HG03103 (cell line): ENCODE data around the gene NDUFB6.
A peak's percentile ranks its signal among the peaks of the same experiment; 100 is the strongest.
"Not testable (repeated sequence)": the region's sequence is repeated elsewhere in the genome, so short reads cannot be mapped to it uniquely, and the experiment has no call there.

Source experiments
- ATAC-seq: cut with Tn5 transposase; IDR thresholded peaks from one replicate; pipeline ENCODE4 v1.9.1; 2021; ENCODE audit warnings: low read depth; ENCODE audit not compliant: unreplicated experiment

Gene NDUFB6

DNA sequence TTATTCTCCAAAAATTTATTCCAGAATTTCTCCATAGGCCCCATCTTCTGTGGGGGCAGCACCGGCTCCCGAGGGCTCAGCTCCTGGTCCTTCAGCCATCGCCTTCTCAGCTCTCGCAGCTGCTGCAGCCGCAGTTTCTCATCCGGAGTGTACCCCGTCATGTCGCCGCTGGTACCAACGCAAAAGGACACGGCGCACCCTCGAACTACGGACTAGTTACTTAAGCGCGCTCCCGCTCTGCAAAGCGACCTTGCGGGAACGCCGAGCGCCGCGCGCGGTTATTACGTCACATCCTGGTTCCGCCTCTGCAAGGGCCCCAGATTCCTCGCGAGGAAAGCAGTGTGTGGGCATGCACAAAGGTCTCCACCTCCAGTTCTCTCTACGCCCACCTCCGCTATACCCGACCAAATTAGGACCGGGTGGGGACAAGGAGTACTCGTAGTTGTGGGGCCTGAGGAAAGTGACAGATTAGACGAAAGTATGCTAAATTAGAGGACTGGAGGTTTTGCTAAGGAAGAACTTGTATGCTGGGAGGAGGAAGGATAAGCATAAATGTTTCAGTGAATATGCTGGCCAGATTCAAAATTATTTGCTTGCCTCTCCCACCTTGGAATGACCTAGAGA, at the start of gene NDUFB6:
Gene NDUFB6, minus strand, starts transcription at position 260 of the 624 bp plus-strand sequence. Its CDS starts 99 bp downstream, at position 161.
- ATAC-seq: peak; percentile 74

DNA sequence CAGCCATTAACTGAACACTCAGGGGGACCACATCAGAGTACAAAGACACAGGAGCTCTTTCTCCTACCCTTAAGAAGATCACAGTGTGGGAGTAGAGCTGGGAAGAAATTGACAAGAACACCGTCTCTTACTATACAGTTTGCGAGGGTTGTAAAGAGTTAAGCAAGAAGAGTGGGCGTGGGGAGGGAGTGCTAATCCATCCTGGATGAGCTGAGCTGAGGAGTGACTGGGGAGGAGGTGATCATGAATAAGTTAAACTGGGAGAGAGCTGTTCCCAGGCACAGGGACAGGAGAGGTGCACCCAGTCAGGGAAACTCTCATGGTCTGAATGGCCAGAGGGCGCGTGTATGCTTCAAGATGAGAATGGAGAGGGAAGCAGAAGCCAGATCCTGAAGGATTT, 45.3 kb upstream of the NDUFB6 start:
- no peak for ATAC-seq

DNA sequence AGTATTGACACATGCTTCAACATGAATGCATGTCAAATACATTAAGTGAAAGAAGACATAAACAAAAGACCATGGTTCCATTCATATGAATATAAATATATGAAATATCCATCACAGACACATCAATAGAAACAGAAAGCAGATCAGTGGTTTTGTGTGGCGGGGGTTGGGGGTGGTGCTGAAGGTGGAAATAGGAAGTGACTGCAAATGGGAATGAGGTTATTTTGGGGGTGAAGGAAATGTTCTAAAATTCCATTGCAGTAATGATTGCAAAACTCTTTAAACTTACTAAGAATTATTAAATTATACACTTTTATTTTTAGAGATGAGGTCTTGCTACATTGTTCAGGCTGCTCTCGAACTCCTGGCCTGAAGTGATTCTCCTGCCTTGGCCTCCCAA, 33.9 kb upstream of the NDUFB6 start:
- no peak for ATAC-seq

DNA sequence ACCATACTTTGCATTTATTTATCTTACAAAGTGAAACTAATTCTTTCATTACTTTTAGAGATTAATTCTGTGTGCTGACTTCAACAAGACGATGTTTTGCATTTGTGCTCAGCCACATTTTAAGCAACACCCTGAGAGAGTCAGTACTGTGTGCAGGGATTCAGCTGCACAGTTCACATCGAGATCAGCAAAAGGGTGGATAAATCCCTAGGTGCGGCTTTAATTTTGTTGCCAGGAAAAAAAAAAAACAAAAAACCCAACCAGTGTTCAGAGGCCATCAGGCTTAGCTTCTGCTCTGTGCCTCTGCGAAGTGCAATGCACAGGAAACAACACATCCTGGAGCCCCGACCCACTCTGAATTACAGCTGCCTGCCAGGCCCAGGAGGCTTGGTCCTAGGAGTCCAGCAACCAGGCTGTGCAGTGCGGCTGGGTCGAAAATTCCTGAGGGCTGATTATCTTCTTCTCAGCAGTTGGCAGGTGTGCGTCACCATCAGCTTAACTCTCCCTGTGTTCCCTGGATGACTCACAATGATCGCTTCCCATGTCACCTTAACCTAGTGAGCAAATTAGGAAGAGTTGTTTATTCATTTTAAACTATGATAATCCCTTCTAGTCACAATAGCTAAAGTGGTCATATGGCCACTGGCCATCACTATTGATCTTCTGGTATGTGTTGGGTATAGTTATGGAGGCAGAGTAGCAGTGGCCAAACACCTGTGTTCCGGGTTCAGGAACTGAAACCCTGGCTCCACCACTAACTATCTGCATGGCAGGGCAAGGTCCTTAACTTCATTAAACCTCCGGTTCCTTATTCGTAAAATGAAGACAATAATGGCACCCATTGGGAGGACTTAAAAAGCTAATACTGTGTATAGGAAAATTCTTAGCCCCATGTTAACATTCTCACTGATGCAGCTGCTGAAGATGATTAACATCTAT, 31.2 kb upstream of the NDUFB6 start:
- peak; percentile 88 for ATAC-seq

DNA sequence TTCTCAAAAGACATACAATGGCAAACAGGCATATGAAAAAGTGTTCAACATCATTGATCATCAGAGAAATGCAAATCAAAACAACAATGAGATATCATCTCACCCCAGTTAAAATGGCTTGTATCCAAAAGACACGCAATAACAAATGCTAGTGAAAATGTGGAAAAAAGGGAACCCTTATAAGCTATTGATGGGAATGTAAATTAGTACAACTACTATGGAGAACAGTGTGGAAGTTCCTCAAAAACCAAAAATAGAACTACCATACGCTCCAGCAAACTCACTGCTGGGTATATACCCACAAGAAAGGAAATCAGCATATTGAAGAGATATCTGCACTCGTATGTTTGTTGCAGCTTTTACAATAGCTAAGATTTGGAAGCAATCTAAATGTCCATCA, 26.1 kb upstream of the NDUFB6 start:
- not testable (repeated sequence) for ATAC-seq

DNA sequence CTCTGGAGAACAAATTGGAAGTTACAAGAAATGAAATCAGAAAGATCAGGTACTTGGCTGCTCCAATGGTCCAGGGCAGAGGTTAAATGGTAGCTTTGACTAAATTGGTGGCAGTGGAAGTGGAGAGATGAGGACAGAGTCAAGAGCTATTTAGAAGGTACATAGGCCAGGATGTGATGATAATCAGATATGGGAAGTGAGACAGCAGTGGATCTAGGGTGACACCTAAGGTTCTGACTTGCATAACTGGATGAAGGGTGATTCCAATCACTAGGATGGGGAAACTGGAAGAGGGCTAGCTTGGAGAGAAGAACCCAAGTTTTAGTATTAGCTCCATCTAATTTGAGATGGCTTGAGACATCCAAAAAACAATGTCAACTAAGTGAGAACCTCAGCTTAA, 24.0 kb upstream of the NDUFB6 start:
- ATAC-seq: no peak

DNA sequence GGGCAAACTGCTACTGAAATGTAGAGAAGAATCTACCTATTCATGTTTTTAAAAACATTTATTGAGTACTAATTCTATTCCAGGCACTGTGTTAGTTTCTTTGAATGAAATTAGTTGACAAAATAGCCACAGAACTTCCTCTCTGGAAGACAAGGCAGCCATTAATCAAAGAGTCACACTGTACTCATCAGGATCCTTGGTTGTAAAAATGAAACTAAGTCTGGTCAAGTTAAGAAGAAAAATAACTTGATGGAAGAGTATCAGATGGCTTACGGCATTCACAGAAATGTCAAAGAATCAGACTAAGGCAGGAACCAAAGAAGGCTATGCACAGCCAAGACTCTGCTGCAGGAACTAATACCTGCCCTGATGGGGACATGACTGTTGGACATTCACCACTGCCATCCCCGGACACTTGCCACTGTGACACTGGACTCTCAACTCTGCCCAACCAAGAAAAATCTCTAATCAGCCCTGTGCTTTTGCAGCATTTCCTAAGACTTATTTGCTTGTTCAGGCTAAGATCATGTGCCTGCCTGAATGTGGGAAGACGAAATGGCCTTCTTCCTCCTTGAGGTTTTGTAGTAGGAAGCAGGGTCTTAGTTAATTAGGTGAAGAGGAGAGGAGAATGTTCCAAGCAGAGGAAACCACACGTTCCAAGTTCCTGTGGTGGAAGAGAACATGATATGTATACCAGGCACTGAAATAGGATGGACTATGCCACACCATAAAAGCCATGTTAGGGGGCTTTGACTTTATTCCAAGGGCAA, 23.3 kb upstream of the NDUFB6 start:
- no peak for ATAC-seq

DNA sequence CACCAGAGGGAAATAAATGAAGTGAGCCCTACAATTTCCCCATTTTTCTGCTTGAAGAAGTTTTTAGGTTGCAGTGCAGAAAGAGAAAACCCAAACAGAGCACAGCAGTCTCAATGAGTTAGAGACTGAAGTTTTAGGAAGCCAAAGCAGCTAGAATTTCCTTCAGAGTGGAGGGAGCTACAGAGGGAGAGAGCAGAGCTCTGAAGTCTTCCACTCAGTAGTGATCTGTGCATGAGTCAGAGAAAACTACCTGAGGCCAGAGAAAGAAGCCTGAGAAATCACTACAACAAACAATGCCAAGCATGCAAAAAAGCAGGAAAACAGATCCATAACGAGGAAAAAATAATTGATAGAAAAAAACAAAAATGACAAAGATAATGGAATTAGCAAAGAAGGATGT, 17.9 kb upstream of the NDUFB6 start:
- ATAC-seq: no peak

DNA sequence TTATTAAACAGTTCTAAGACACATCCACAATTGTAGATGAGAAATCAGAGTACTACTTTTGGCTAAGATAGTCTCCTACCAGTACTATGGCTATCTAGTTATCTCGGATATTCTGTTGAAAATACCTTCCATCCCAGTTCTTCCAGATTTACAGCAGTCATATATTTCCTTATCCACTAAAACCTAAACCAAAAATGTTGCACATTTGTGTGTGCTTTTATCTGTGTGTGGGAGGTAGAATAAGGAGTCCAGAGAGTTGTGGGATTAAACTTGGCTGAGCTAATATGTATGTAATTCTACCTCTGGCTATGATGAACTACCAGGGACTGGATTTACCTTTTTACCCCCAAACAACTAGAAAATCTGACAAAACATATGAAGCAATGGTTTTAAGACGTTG, 17.5 kb upstream of the NDUFB6 start:
- no peak for ATAC-seq

DNA sequence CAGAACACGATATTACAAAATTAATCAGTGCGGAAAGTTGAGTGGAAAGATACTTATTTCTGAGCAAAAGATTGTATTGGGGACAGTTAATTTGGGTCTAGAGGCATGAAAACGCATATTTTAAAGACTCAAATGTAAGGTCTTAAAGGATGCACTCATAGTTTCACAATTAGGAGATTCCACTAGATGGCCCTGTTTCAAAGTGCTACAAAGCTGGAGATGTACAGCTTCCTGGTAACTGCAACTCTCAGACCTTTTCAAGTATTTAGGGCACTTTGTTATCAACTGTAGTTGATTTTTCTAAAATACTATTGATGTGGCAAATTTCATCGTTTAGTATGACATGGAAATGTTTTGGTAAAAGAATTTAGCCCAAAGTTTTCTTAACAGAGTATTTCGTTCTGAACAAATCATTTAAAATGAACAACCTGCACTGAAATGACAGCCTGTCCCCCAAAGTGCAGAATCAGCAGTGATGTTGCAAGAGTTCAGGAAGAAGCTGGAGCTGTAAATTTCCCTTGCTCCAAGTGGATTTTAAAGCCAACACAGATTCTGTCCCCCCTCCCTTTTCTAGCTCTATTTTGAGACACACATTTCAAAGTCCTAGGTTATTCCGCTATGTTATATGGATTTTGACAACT, 16.2 kb upstream of the NDUFB6 start:
- peak; percentile 76 for ATAC-seq

DNA sequence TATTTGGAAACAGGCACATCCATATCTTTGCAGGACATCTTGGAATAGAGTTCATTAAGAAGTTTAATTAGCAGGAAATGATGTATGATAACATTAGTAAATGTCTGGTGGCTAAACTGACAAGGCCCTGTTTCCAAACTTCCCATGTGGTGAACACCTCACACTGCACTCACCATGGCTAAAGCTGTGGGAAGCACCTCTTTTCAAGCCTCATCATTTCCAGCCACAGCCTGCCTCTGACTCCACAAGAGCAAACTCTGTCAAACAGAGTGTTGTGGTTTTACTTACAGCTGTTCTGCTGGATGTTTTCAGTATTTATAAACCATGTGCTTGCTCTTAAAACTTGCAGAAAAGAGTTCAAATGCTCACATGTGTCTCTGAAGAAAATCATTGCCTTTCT, 14.9 kb upstream of the NDUFB6 start:
- ATAC-seq: no peak

DNA sequence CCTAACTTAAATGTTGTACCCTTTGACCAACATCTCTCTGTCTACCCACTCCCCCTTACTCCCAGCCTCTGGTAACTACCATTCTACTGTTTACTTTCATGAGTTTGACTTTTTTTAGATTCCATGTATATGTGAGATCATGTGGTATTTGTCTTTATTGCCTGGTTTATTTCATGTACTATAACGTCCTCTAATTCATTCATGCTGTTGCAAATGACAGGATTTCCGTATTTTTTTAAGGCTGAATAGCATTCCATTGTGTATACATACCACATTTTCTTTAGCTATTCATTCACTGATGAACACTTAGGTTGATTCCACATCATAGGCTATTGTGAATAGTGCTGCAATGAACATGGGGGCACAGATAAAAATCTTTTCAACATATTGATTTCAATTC, 11.8 kb upstream of the NDUFB6 start:
- ATAC-seq: no peak

DNA sequence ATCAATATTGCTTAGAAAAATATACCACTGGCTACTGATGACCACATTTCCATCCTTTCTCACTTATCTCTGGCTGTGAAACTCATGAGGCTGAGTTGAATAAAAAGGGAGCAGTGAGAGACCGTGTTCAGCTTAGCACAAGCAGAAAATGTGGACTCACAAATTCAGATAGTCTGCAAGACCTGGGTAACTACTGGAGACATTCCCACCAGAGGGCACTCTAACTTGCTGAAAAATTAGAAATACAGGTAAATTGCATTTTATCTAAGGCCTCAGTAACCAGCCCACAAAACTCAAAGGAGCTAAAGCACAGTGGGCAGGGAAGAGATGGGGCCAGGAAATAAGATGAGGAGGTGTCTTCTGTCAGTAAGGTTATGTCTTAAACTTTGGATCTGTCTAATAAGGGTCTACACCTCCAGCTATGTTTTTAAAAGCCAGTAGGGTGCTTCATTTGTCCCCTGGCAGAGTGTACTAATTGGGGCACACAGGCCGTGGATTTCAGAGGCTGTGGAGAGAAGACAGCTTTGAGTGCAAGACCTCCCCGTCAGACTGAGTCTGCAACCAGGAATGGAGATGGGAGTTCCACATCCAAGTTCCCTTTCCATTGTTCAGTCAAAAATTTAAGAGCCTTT, 8.7 kb upstream of the NDUFB6 start:
- no peak for ATAC-seq

DNA sequence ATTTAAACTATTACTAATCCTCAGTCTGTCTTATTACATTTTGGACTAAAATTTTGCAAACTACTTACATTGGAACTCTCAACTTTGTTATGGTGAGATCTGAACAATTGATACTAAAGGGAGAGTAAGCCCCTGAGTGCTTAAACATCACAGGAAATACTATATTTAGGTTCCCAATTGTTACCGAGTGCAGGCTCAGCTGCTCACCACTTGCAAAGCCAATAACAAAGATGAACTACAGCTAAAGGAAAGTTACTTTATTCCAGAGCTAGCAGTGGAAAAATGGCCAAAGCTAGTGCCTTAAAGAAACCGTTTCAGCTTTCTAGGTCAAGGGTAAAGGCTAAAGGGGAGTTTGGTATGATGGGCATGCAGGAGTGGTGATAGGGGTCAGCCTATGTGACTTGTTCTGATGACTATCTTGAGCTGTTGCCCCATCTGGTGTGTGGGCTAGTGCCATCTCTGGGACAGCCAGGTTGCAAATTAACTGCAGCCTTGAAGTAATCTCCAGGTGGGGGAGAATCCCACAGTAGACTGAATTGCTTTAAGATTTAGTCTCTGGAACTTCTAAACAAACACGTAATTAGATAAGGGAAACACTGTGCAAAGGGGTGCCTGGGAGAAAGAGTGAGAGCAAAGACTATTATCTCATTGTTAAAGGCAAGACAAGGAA, 7.8 kb upstream of the NDUFB6 start:
- ATAC-seq: no peak

DNA sequence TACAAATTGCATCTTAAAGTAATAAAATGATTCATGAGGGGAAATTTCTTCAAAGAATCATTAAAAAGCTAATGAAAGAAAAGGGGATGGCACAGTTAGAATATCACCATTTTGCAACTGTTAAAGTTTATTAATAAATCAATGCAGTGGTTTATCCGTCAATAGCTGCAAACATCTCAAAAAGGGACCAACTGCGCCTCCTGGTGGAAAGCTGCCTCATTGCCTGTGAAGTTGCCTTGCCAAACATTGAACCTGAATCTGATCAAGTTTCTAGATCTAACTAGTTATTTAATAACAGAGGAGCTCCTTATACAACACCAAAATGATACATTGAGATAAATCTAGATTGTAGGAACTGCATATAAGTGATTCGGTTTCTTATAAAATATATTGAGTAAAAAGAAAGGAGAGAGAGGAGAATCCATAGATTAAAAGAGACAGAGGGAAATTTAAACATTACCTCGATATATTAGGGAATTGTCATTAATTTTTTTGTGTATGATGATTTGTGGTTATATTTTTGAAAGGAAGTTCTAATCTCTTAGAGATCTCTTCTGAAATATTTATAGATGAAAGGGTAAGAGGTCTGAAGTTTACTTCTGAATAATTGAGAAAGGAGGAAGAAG, 6.9 kb upstream of the NDUFB6 start:
- no peak for ATAC-seq

DNA sequence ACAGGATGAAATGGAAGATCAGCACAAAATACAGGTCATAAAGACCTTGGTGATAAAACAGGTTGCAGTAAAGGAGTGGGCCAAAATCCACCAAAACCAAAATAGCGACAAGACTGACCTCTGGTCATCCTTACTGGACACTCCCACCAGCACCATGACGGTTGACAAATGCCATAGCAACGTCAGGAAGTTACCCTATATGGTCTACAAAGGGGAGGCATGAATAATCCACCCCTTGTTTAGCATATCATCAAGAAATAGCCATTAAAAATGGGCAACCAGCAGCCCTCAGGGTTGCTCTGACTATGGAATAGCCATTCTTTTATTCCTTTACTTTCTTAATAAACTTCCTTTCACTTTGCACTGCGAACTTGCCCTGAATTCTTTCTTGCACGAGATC, 6.0 kb upstream of the NDUFB6 start:
- no peak for ATAC-seq

DNA sequence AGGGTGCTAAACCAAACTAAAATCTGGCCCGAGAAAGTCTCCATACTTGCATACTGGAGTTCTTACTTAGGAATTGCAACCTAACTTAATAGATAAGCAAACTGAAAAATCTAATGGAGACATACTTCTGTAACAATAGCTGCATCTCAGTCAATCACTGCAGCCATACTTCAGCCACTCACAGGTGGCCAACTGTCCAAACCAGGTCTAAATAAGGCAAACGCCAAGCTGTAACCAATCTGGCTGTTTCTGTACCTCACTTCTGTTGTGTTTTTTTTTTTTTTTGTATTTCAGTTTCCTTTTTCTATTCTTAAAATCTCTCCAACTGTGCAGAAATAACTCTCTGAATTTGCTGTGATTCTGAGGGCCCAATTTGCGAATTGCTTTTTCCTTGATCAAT, 4.4 kb upstream of the NDUFB6 start:
- no peak for ATAC-seq

DNA sequence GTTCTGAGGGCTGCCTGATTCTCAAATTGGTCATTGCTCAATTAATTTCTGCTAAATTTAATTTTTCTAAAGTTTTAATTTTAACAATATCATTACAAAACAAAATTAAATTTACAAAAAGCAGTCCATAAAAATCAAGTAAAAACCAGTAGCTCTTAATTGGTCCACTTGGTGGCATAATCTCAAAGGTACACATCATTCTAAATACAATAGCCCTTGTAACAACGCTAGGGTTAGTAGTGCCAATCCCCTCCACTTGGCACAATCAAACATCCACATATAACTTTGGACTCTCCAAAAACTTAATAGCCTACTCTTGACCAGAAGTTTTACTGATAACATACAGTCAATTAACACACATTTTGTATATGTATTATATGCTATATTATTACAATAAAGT, 1.9 kb upstream of the NDUFB6 start:
- ATAC-seq: no peak

DNA sequence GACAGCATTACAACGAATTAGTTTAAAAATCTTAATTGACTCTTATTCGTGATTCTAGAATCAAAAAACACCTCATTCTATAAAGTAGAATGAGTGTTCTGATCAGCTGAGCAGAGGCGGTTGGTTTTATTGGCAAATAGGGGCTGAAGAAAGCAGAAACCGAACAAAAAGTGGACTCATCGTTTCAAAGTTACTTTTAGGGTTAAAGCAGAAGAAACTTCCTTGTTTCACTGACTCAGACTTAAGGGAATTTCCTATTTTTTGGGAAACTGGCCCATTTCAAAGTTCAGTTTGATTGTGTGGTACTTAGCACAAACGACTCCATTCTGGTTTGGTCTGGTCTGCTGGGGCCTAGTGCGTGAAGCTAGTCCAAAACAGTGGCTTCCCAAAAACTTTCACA, 862 bp upstream of the NDUFB6 start:
- ATAC-seq: no peak
